GM12865 (cell line): ENCODE measurements around the gene COMMD2.

Experiments used
- DNase-seq: peaks from one replicate; pipeline ENCODE4 v3.0.0; 2010; ENCODE audit warnings: low read depth
- H3K4me3 ChIP-seq: 2 replicates; pipeline ENCODE4 v1.5.1; 2011; ENCODE audit warnings: mild to moderate bottlenecking, low read depth, low read length, control low read depth
- CTCF ChIP-seq: IDR thresholded peaks from 2 replicates; pipeline ENCODE4 v1.5.1; 2011; ENCODE audit warnings: low read length, control low read depth, low read depth, inconsistent platforms; ENCODE audit not compliant: insufficient read depth; ENCODE audit errors: missing control alignments

The COMMD2 gene

DNA sequence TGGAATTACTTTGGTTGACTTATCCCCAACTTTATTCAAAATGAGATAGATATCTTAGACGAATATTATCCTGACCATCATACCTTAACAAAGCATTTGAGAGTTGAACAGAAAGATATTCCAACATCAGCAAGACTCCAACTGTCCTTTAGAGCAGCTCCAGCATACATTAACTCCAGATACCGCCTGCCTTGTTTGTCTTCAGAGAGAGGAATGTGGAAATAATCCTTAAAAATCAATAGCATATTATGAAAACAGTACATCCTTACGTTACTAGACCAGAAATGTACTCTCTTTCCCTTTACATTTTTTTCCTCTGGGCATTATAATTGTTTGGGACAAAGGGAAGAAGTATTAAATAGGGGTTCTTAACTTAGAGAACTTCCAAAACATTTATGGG lies 38.4 kb upstream of the COMMD2 start:
- no peak for DNase-seq
- H3K4me3 ChIP-seq, result no peak overlapping the region
- no peak for TF ChIP-seq CTCF

DNA sequence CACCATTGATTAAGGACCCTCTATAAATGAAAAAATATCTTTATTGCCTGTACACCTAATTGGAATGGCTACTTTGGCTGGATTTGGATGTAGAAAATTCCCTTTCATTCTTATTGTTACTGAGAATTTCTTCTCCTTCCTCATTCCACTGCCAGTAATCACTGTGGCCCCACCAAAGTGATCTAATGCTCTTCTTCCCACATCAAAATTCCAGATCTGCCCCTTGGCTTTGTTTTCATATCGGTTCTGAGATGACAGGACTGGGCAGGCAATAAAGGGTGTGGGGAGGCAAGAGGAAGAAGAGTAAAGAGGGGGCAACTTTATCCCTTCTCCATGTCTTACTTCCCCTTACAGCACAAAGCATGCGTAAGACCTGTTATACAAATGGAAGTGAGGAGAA lies 38.0 kb upstream of the COMMD2 start:
- TF ChIP-seq CTCF, result no peak
- no peak for DNase-seq
- H3K4me3 ChIP-seq, result no peak overlapping the region

DNA sequence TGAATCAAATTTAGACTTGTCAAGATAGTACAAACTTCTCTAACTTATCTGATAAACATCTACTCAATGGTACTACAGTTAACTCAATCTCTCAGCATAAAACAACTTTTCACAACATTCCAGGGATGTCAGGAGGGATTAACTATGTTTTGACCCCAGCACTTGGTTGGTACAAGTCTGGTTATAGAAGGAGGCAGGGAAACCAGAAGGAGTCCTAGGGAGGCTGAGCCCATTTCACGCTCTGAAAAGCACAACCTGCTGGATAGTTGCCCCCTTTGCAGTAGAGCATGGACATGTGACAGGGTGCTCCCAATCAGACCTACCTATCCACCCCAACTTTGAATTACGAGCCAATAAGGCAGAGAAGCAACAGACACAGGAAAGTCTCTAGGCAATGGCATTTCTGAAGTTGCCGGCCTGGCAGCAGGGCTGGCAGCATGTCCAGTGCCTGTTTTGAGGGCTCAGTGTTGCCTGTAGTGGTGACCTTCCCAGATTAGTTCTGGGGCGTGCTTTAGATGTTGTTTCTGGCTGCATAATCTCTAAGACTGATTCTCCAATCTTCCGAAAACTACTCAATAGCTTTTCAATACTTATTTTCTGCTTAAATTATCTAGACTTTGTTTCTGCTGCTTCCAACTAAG lies 31.9 kb upstream of the COMMD2 start:
- no peak for DNase-seq
- no peak overlapping the region for H3K4me3 ChIP-seq
- TF ChIP-seq CTCF, result no peak

DNA sequence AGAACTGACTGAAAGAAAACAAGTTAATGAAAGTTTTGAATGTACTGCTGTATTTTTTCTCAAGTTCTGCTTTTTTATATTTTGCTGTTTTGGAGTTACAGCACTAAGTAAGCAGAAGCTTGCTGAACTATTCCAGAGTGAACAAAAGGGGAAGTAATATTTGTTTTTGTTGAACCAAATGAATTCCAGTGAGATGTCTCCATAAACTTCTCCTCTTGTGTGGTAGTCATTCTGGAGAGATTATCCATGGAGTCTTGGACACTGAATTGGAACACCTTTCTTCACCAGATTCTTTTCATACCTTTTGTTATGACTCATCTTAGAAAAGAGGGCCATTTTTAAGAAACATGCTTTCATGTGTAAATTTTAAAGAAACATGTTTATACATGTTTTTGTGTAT lies 31.3 kb upstream of the COMMD2 start:
- H3K4me3 ChIP-seq, result no peak overlapping the region
- no peak for TF ChIP-seq CTCF
- DNase-seq, result no peak

GRCh38 chr3:149781741-149782140 lies 29.5 kb upstream of the COMMD2 start:
- no peak overlapping the region for H3K4me3 ChIP-seq
- no peak for DNase-seq
- no peak for TF ChIP-seq CTCF

- H3K4me3 ChIP-seq, result no peak overlapping the region
- no peak for TF ChIP-seq CTCF
- DNase-seq, result peak; percentile 8
These were observed 28.9 kb upstream of the COMMD2 start for GRCh38 chr3:149781211-149781610.
